A549 (cell line): ENCODE measurements around the gene EGFL8. TPM values are rescaled to one million over a fixed set of nuclear protein-coding genes. Genes with fewer than 3 reads are reported as not detected.

ENCODE experiments used
- ATAC-seq, 2 experiments: fragments of 200-7000 bp in 1 of 2; fragments of >200 bp in 1 of 2; cut with Nextera tagmentation in 1 of 2; cut with Tn5 transposase in 1 of 2; 3 replicates each; pipeline versions ENCODE4 v1.8.0 to v1.9.1; 2018 to 2020; ENCODE audit warnings: mild to moderate bottlenecking in 1 of 2, moderate library complexity in 1 of 2
- CTCF ChIA-PET: fragments of 300-600 bp; sonication (Branson Sonifier 250); formaldehyde crosslinking; extraction: SDS; loops from one replicate; lab custom pipeline; 2021; ENCODE audit warnings: antibody characterized with exemption, inconsistent platforms; lab: Yijun Ruan, JAX
- POLR2A ChIA-PET: fragments of 350-600 bp; formaldehyde crosslinking; extraction: SDS; loops from one replicate; lab custom pipeline; 2021; ENCODE audit warnings: antibody characterized with exemption, inconsistent platforms; lab: Yijun Ruan, JAX
- DNase-seq, 2 experiments: peaks; one replicate each; pipeline versions ENCODE4 v3.0.0 to v3.0.0-alpha.2; 2011 to 2016; ENCODE audit warnings: low read depth in 1 of 2, low spot score in 1 of 2
- FAIRE-seq: peaks from 2 replicates; lab custom pipeline; 2011; peaks lifted over from hg19 to GRCh38; lab: Jason Lieb, UNC
- H3K27ac ChIP-seq, 2 experiments: fragments of >200 bp; sonication (Bioruptor Twin); formaldehyde crosslinking; 3 replicates each; pipeline ENCODE4 v1.5.1; 2016 to 2017
- H3K4me1 ChIP-seq: fragments of >200 bp; sonication (Bioruptor Twin); formaldehyde crosslinking; 3 replicates; pipeline ENCODE4 v1.6.1; 2016
- H3K4me2 ChIP-seq: fragments of >200 bp; sonication (Bioruptor Twin); formaldehyde crosslinking; 3 replicates; pipeline ENCODE4 v1.6.1; 2016
- H3K4me3 ChIP-seq: fragments of >200 bp; sonication (Bioruptor Twin); formaldehyde crosslinking; 3 replicates; pipeline ENCODE4 v1.5.1; 2016
- H3K9me3 ChIP-seq: fragments of >200 bp; sonication (Bioruptor Twin); formaldehyde crosslinking; 3 replicates; pipeline ENCODE4 v1.6.1; 2016
- CBX8 ChIP-seq: fragments of 200-600 bp; sonication (generic); IDR thresholded peaks from 2 replicates; pipeline ENCODE4 v1.6.1; 2016
- CTCF ChIP-seq: fragments of >200 bp; sonication (Bioruptor Twin); formaldehyde crosslinking; IDR thresholded peaks from 3 replicates; pipeline ENCODE4 v1.5.1; 2016
- EP300 ChIP-seq, 2 experiments: fragments of >200 bp; sonication (Bioruptor Twin); formaldehyde crosslinking; IDR thresholded peaks; 2 replicates in 1 of 2; 3 replicates in 1 of 2; pipeline ENCODE4 v1.6.1; 2016 to 2017
- HES2 ChIP-seq: fragments of >200 bp; sonication (Bioruptor Twin); formaldehyde crosslinking; IDR thresholded peaks from 2 replicates; pipeline ENCODE4 v1.6.1; 2016
- HOXA7 ChIP-seq: fragments of 250-450 bp; sonication (Bioruptor Pico); IDR thresholded peaks from 2 replicates; pipeline ENCODE4 v1.5.0; 2020; ENCODE audit warnings: mild to moderate bottlenecking, moderate library complexity
- HOXB13 ChIP-seq: fragments of 250-450 bp; sonication (Bioruptor Pico); IDR thresholded peaks from 2 replicates; pipeline ENCODE4 v1.5.0; 2020; ENCODE audit warnings: low read depth, mild to moderate bottlenecking, moderate library complexity
- HOXB5 ChIP-seq: fragments of 250-450 bp; sonication (Bioruptor Pico); IDR thresholded peaks from 2 replicates; pipeline ENCODE4 v1.5.0; 2020; ENCODE audit warnings: mild to moderate bottlenecking, moderate library complexity
- JUN ChIP-seq, 2 experiments: fragments of >200 bp; sonication (Bioruptor Twin); formaldehyde crosslinking; IDR thresholded peaks; 2 replicates in 1 of 2; 3 replicates in 1 of 2; pipeline ENCODE4 v1.6.1; 2016 to 2017
- KDM5A ChIP-seq: fragments of 200-600 bp; sonication (generic); IDR thresholded peaks from 2 replicates; pipeline ENCODE4 v1.6.1; 2016; ENCODE audit warnings: antibody characterized with exemption, mild to moderate bottlenecking
- MAFK ChIP-seq: fragments of 450-650 bp; IDR thresholded peaks from 2 replicates; pipeline ENCODE4 v1.6.1; 2014; ENCODE audit not compliant: partially characterized antibody
- NFE2L2 ChIP-seq: fragments of 150-350 bp; conservative IDR thresholded peaks from 2 replicates; pipeline ENCODE4 v1.6.1; 2014; ENCODE audit warnings: low read length
- RFX5 ChIP-seq: fragments of 450-650 bp; IDR thresholded peaks from 2 replicates; pipeline ENCODE4 v1.7.1; 2014; ENCODE audit warnings: antibody characterized with exemption, mild to moderate bottlenecking, moderate library complexity
- SMC3 ChIP-seq: fragments of >200 bp; sonication (Bioruptor Twin); formaldehyde crosslinking; IDR thresholded peaks from 3 replicates; pipeline ENCODE4 v1.6.1; 2018; ENCODE audit warnings: inconsistent platforms
- ZFP36 ChIP-seq: fragments of 450-650 bp; IDR thresholded peaks from 2 replicates; pipeline ENCODE4 v1.6.1; 2014; ENCODE audit warnings: borderline replicate concordance; ENCODE audit not compliant: partially characterized antibody
- WGBS: methylation state at CpG from one replicate; pipeline ENCODE4 v1.1.6; 2017; ENCODE audit errors: missing lambda C conversion rate; 5-methylcytosine and 5-hydroxymethylcytosine counted together
- polyA plus RNA-seq, 4 experiments: library from polyadenylated mRNA; depleted of rRNA in 3 of 4; stranded (reverse); fragments of >200 nt; fragmentation: RNase III in 1 of 4; extraction: RNeasy Plus Mini Kit Qiagen cat#74134 plus additional on column Dnase treatment in 1 of 4; gene quantifications; 2 replicates in 3 of 4; 3 replicates in 1 of 4; pipeline ENCODE4 v1.2.3, GENCODE V29; 2011 to 2017
- TF ChIP-seq, protein P1 (sequence below): IDR thresholded peaks from 2 replicates; pipeline ENCODE4 v1.6.1; 2012
- TF ChIP-seq, protein P2 (sequence below): fragments of 150-350 bp; IDR thresholded peaks from 2 replicates; pipeline ENCODE4 v1.6.1; 2014; ENCODE audit warnings: low read depth, mild to moderate bottlenecking, low read length
- TF ChIP-seq, protein P3 (sequence below): IDR thresholded peaks from 2 replicates; pipeline ENCODE4 v1.6.1; 2012; ENCODE audit warnings: low read depth, borderline replicate concordance

Gene EGFL8
- polyA plus RNA-seq, 2 of the 4 experiments (the other 2 are of a cell fraction): 2.0 to 3.1 TPM

- TF ChIP-seq NFE2L2: no peak
- TF ChIP-seq ZFP36: no peak
- TF ChIP-seq CBX8: no peak
- TF ChIP-seq HOXB5 (CRISPR knock-in tag): no peak
- no peak for TF ChIP-seq RFX5
- no peak for TF ChIP-seq HES2
Observed at GRCh38 chr6:32127717-32128592, 36.4 kb upstream of the EGFL8 start, which contains the start of gene ATF6B (continued).

DNA sequence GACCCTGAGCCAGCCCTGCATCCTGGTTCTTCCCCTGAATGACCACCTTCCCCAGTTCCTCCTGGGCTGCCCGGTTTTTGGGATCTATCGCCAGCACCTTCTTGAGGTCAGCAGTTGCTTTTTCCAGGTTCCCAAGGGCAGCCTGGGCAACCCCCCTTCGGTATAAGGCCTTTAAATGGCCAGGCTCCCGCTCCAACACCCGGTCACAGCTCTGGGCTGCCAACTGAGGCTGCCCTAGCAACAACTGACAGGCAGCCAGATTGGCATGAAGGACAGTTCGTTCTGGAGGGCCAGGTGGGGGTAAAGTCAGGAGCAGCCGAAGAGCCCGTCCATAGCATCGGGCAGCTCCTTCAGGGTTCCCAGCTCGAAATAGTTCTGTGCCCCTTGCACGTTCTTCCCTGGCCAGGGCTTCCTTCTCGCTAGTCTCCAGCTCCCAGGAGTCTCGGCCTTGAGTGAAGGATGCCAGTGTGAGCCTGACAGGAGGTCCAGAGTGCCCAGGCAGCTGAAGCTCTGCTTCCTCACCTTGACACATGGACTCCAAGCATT lies 35.6 kb upstream of the EGFL8 start:
- no peak for TF ChIP-seq HOXA7 (CRISPR knock-in tag)
- TF ChIP-seq RFX5: peak; percentile 65
- TF ChIP-seq, all 56 proteins: peak for 1
- Histone ChIP-seq H3K4me3 (peak overlapping the region; percentile 54; the same call in 1 of the 3 replicates), H3K4me2 (peak overlapping the region; percentile 92), H3K4me1 (peaks cover 16% of the 10 kb centered on the region), H3K27ac (peak overlapping the region; percentile 51 to 92; a peak in 5 of 6 replicates), H3K9me3 (no peaks in the 10 kb centered on the region)
- DNase-seq (no peak), ATAC-seq (no peak), FAIRE-seq (no peak)
- WGBS: 67% methylated on average over 9 of the region's 13 CpGs
- ChIA-PET POLR2A (interaction anchor here (0.6 to 2.7 kb wide), 8 partner anchors 10 to 855 kb away, joined by 3 to 10 read pairs (median 4); no protein-coding TSS in a partner anchor), CTCF (interaction anchor here (0.6 to 4.8 kb wide), 8 partner anchors 9 to 67 kb away, joined by 3 to 37 read pairs (median 8); partner anchors contain the start of gene PBX2)

- H3K4me3 ChIP-seq: peak overlapping the region; percentile 54
- peak overlapping the region; percentile 92 for H3K4me2 ChIP-seq
- FAIRE-seq (no peak), DNase-seq (no peak), ATAC-seq (no peak; a peak in 1 of 6 replicates)
- no peaks in the 10 kb centered on the region for H3K9me3 ChIP-seq
- peaks cover 16% of the 10 kb centered on the region for H3K4me1 ChIP-seq
- WGBS: 29% methylated on average over 17 of the region's 22 CpGs
- ChIA-PET CTCF (interaction anchor here (0.5 to 4.8 kb wide), 9 partner anchors 10 to 1205 kb away, joined by 3 to 37 read pairs (median 6); partner anchors contain the start of gene PBX2), POLR2A (interaction anchor here (0.6 to 2.7 kb wide), 4 partner anchors 10 to 231 kb away, joined by 3 to 10 read pairs (median 6); no protein-coding TSS in a partner anchor)
- H3K27ac ChIP-seq: peak overlapping the region; percentile 78 to 92
- TF ChIP-seq HOXB13 (CRISPR knock-in tag) (no peak), CTCF (no peak), HOXB5 (CRISPR knock-in tag) (no peak), KDM5A (no peak), CBX8 (no peak), MAFK (no peak), EP300 (IDR thresholded peaks at IDR 0.05) (no peak), SMC3 (no peak), JUN (IDR thresholded peaks at IDR 0.05) (no peak; a peak in 1 of 5 replicates)
- TF ChIP-seq, protein P1, sequence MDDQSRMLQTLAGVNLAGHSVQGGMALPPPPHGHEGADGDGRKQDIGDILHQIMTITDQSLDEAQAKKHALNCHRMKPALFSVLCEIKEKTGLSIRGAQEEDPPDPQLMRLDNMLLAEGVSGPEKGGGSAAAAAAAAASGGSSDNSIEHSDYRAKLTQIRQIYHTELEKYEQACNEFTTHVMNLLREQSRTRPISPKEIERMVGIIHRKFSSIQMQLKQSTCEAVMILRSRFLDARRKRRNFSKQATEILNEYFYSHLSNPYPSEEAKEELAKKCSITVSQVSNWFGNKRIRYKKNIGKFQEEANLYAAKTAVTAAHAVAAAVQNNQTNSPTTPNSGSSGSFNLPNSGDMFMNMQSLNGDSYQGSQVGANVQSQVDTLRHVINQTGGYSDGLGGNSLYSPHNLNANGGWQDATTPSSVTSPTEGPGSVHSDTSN: no peak
- TF ChIP-seq, protein P2, sequence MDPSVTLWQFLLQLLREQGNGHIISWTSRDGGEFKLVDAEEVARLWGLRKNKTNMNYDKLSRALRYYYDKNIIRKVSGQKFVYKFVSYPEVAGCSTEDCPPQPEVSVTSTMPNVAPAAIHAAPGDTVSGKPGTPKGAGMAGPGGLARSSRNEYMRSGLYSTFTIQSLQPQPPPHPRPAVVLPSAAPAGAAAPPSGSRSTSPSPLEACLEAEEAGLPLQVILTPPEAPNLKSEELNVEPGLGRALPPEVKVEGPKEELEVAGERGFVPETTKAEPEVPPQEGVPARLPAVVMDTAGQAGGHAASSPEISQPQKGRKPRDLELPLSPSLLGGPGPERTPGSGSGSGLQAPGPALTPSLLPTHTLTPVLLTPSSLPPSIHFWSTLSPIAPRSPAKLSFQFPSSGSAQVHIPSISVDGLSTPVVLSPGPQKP: no peak
- TF ChIP-seq, protein P3, sequence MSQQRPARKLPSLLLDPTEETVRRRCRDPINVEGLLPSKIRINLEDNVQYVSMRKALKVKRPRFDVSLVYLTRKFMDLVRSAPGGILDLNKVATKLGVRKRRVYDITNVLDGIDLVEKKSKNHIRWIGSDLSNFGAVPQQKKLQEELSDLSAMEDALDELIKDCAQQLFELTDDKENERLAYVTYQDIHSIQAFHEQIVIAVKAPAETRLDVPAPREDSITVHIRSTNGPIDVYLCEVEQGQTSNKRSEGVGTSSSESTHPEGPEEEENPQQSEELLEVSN: no peak
Observed at GRCh38 chr6:32129297-32130088, 34.9 kb upstream of the EGFL8 start.
